GM23338 (cell line): ENCODE results near the gene CER1. TPM values are rescaled to one million over a fixed set of nuclear protein-coding genes. Genes with fewer than 3 reads are reported as not detected.

Source experiments
- ATAC-seq: fragments of 200-7000 bp; cut with Tn5 transposase; 3 replicates; pipeline ENCODE4 v1.9.1; 2020
- DNase-seq: peaks from one replicate; pipeline ENCODE4 v3.0.0-alpha.2; 2015; ENCODE audit warnings: low spot score
- H2AFZ ChIP-seq: fragments of 200-600 bp; sonication (generic); 2 replicates; pipeline ENCODE4 v1.8.0; 2016; ENCODE audit warnings: antibody characterized with exemption, mild to moderate bottlenecking, moderate library complexity
- H3F3A ChIP-seq: fragments of 200-600 bp; sonication (generic); replicated peaks from 2 replicates; pipeline ENCODE4 v1.8.0; 2017; ENCODE audit warnings: antibody characterized with exemption, mixed run types, low read depth
- H3K27ac ChIP-seq: fragments of 200-600 bp; sonication (generic); 2 replicates; pipeline ENCODE4 v1.6.1; 2016; ENCODE audit warnings: low read depth
- H3K27me3 ChIP-seq: fragments of 200-600 bp; sonication (generic); 2 replicates; pipeline ENCODE4 v1.8.0; 2016; ENCODE audit warnings: mild to moderate bottlenecking, mixed run types, moderate library complexity; ENCODE audit not compliant: insufficient read depth
- H3K36me3 ChIP-seq: fragments of 200-600 bp; sonication (generic); 2 replicates; pipeline ENCODE4 v1.8.0; 2016; ENCODE audit warnings: mild to moderate bottlenecking; ENCODE audit not compliant: insufficient read depth
- H3K4me1 ChIP-seq: fragments of 200-600 bp; sonication (generic); 2 replicates; pipeline ENCODE4 v1.8.0; 2016; ENCODE audit warnings: mild to moderate bottlenecking, moderate library complexity; ENCODE audit not compliant: insufficient read depth
- H3K4me2 ChIP-seq: fragments of 200-600 bp; sonication (generic); 2 replicates; pipeline ENCODE4 v1.7.1; 2017; ENCODE audit warnings: mixed run types
- H3K4me3 ChIP-seq: fragments of 200-600 bp; sonication (generic); 2 replicates; pipeline ENCODE4 v1.6.1; 2016; ENCODE audit warnings: mixed run types
- H3K79me2 ChIP-seq: fragments of 200-600 bp; sonication (generic); replicated peaks from 2 replicates; pipeline ENCODE4 v1.8.0; 2017; ENCODE audit warnings: mild to moderate bottlenecking; ENCODE audit not compliant: insufficient read depth
- H3K9me2 ChIP-seq: fragments of 200-600 bp; sonication (generic); 2 replicates; pipeline ENCODE4 v1.8.0; 2017; ENCODE audit not compliant: insufficient read depth
- H4K20me1 ChIP-seq: fragments of 200-600 bp; sonication (generic); replicated peaks from 2 replicates; pipeline ENCODE4 v1.8.0; 2017; ENCODE audit warnings: mild to moderate bottlenecking; ENCODE audit not compliant: insufficient read depth
- H3K27ac Mint-ChIP-seq: 2 replicates; pipeline ENCODE4 v1.8.0; 2020; ENCODE audit warnings: inconsistent platforms, mild to moderate bottlenecking, moderate library complexity, mixed read lengths
- H3K27me3 Mint-ChIP-seq: 3 replicates; pipeline ENCODE4 v1.8.0; 2022; ENCODE audit warnings: low read depth, mild to moderate bottlenecking, moderate library complexity, mixed read lengths, inconsistent platforms; ENCODE audit not compliant: insufficient read depth, poor library complexity
- H3K36me3 Mint-ChIP-seq: 3 replicates; pipeline ENCODE4 v1.8.0; 2021; ENCODE audit warnings: low read depth, mild to moderate bottlenecking, inconsistent platforms, moderate library complexity, mixed read lengths
- H3K4me1 Mint-ChIP-seq: 3 replicates; pipeline ENCODE4 v1.8.0; 2020; ENCODE audit warnings: mild to moderate bottlenecking, inconsistent platforms, mixed read lengths
- H3K4me3 Mint-ChIP-seq: 3 replicates; pipeline ENCODE4 v1.8.0; 2021; ENCODE audit warnings: moderate library complexity, mild to moderate bottlenecking, inconsistent platforms, mixed read lengths
- H3K9me3 Mint-ChIP-seq: 3 replicates; pipeline ENCODE4 v1.8.0; 2020; ENCODE audit warnings: moderate library complexity, mild to moderate bottlenecking, inconsistent platforms, mixed read lengths
- CREB1 ChIP-seq: fragments of 250-450 bp; sonication (Bioruptor Pico); IDR thresholded peaks from 2 replicates; pipeline ENCODE4 v1.5.0; 2020; ENCODE audit warnings: low read depth, mild to moderate bottlenecking, moderate library complexity
- EZH2 ChIP-seq: fragments of 200-600 bp; sonication (generic); IDR thresholded peaks from one replicate; pipeline ENCODE4 v1.8.0; 2017; ENCODE audit warnings: antibody characterized with exemption, mild to moderate bottlenecking, low read depth; ENCODE audit not compliant: unreplicated experiment
- EZH2phosphoT487 ChIP-seq: fragments of 200-600 bp; sonication (generic); IDR thresholded peaks from one replicate; pipeline ENCODE4 v1.8.1; 2018; ENCODE audit warnings: antibody characterized with exemption; ENCODE audit not compliant: unreplicated experiment
- JUNB ChIP-seq: IDR thresholded peaks from one replicate; pipeline ENCODE4 v1.6.1; 2016; ENCODE audit warnings: antibody characterized with exemption; ENCODE audit not compliant: unreplicated experiment
- NANOG ChIP-seq: IDR thresholded peaks from 2 replicates; pipeline ENCODE4 v1.6.1; 2016; ENCODE audit warnings: antibody characterized with exemption, borderline replicate concordance
- POLR2AphosphoS5 ChIP-seq: IDR thresholded peaks from 2 replicates; pipeline ENCODE4 v1.6.1; 2016; ENCODE audit warnings: antibody characterized with exemption, low read depth
- ZNF114 ChIP-seq: fragments of 250-450 bp; sonication (Bioruptor Pico); IDR thresholded peaks from 2 replicates; pipeline ENCODE4 v1.5.0; 2020; ENCODE audit warnings: mild to moderate bottlenecking, moderate library complexity
- ZNF331 ChIP-seq: fragments of 250-450 bp; sonication (Bioruptor Pico); IDR thresholded peaks from 2 replicates; pipeline ENCODE4 v1.5.0; 2020; ENCODE audit warnings: low read depth, mild to moderate bottlenecking, moderate library complexity
- ZNF462 ChIP-seq: fragments of 250-450 bp; sonication (Bioruptor Pico); IDR thresholded peaks from 2 replicates; pipeline ENCODE4 v1.5.0; 2020; ENCODE audit warnings: mild to moderate bottlenecking, moderate library complexity
- polyA plus RNA-seq: library from polyadenylated mRNA; unstranded; fragments of >200 nt; fragmentation: Nextera tagmentation; extraction: Ambion mirVana; gene quantifications from 2 replicates; pipeline ENCODE4 v1.2.1, GENCODE V29; 2016
- total RNA-seq: library from RNA; depleted of rRNA; stranded (reverse); fragments of >200 nt; shearing (Covaris generic); gene quantifications from 2 replicates; pipeline ENCODE4 v1.2.3, GENCODE V29; 2014
- TF ChIP-seq, protein P1 (sequence below), 2 experiments: fragments of 200-600 bp in 1 of 2; sonication (generic) in 1 of 2; conservative IDR thresholded peaks; 2 replicates each; pipeline versions ENCODE4 v1.5.1 to v1.6.1; 2016 to 2017; ENCODE audit warnings: antibody characterized with exemption in 2 of 2, low read depth in 2 of 2, mild to moderate bottlenecking in 2 of 2, moderate library complexity in 1 of 2
- TF ChIP-seq, protein P2 (sequence below): IDR thresholded peaks from one replicate; pipeline ENCODE4 v1.6.1; 2018; ENCODE audit warnings: antibody characterized with exemption; ENCODE audit not compliant: unreplicated experiment

CER1 gene
- total and polyA plus RNA-seq, 2 experiments from 2014 or later = 0.73 to 4.4 TPM

DNA sequence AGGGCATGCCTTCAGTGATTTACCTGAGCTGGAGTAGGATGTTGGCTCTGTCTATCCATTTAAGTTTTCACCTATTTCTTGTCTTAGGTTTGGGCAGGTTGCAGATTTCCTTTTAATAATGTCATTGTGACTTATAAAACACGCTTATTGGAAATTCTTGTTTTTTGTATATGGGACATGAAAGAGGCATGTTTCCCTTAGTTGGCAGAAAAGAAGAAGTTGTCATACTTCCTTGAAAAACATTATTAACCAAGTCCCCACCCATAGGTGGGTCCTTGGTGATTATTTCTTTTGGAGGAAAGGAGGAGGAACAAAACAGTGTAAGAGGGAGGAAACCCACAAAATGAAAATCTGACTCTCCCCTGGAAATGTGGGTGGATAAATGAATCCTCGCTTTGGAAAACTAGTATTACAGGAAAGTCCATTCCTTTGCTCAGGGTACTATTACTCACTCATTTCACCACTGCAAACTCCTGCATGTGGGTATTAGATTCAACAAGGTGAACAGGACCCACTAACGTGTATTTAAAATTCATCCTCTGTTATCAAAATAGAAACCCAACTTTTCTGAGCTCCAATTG, 9.3 kb downstream of the CER1 start:
- Histone ChIP-seq H3K4me1 (no peaks in the 10 kb centered on the region), H3K27me3 (peaks cover 7% of the 10 kb centered on the region), H3K79me2 (no peaks in the 10 kb centered on the region), H3F3A (no peaks in the 10 kb centered on the region), H3K4me3 (no peak overlapping the region), H2AFZ (no peak overlapping the region), H3K4me2 (no peak overlapping the region), H4K20me1 (no peaks in the 10 kb centered on the region), H3K27ac (no peak overlapping the region), H3K36me3 (no peaks in the 10 kb centered on the region), H3K9me2 (no peaks in the 10 kb centered on the region)
- ATAC-seq = no peak
- no peak for TF ChIP-seq ZNF114 (CRISPR knock-in tag)
- no peak for TF ChIP-seq CREB1
- TF ChIP-seq, protein P1, sequence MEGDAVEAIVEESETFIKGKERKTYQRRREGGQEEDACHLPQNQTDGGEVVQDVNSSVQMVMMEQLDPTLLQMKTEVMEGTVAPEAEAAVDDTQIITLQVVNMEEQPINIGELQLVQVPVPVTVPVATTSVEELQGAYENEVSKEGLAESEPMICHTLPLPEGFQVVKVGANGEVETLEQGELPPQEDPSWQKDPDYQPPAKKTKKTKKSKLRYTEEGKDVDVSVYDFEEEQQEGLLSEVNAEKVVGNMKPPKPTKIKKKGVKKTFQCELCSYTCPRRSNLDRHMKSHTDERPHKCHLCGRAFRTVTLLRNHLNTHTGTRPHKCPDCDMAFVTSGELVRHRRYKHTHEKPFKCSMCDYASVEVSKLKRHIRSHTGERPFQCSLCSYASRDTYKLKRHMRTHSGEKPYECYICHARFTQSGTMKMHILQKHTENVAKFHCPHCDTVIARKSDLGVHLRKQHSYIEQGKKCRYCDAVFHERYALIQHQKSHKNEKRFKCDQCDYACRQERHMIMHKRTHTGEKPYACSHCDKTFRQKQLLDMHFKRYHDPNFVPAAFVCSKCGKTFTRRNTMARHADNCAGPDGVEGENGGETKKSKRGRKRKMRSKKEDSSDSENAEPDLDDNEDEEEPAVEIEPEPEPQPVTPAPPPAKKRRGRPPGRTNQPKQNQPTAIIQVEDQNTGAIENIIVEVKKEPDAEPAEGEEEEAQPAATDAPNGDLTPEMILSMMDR (conservative IDR thresholded peaks at IDR 0.05; ENCODE audit: low read depth in 2 of 2) = no peak
- no peak for TF ChIP-seq ZNF331
- TF ChIP-seq EZH2phosphoT487 = no peak
- TF ChIP-seq, protein P2, sequence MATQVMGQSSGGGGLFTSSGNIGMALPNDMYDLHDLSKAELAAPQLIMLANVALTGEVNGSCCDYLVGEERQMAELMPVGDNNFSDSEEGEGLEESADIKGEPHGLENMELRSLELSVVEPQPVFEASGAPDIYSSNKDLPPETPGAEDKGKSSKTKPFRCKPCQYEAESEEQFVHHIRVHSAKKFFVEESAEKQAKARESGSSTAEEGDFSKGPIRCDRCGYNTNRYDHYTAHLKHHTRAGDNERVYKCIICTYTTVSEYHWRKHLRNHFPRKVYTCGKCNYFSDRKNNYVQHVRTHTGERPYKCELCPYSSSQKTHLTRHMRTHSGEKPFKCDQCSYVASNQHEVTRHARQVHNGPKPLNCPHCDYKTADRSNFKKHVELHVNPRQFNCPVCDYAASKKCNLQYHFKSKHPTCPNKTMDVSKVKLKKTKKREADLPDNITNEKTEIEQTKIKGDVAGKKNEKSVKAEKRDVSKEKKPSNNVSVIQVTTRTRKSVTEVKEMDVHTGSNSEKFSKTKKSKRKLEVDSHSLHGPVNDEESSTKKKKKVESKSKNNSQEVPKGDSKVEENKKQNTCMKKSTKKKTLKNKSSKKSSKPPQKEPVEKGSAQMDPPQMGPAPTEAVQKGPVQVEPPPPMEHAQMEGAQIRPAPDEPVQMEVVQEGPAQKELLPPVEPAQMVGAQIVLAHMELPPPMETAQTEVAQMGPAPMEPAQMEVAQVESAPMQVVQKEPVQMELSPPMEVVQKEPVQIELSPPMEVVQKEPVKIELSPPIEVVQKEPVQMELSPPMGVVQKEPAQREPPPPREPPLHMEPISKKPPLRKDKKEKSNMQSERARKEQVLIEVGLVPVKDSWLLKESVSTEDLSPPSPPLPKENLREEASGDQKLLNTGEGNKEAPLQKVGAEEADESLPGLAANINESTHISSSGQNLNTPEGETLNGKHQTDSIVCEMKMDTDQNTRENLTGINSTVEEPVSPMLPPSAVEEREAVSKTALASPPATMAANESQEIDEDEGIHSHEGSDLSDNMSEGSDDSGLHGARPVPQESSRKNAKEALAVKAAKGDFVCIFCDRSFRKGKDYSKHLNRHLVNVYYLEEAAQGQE = no peak
- TF ChIP-seq NANOG = no peak
- TF ChIP-seq EZH2 = no peak
- no peak for TF ChIP-seq JUNB
- no peak for TF ChIP-seq ZNF462 (CRISPR knock-in tag)
- TF ChIP-seq POLR2AphosphoS5 = no peak
- H3K27ac Mint-ChIP-seq = no peak overlapping the region
- no peaks in the 10 kb centered on the region for H3K4me1 Mint-ChIP-seq
- H3K4me3 Mint-ChIP-seq = no peak overlapping the region
- H3K27me3 Mint-ChIP-seq = peaks cover 1% of the 10 kb centered on the region
- no peak for DNase-seq
- H3K36me3 Mint-ChIP-seq = peaks cover 2% of the 10 kb centered on the region; the same call in 1 of the 3 replicates
- H3K9me3 Mint-ChIP-seq = no peaks in the 10 kb centered on the region; the same call in 2 of the 3 replicates
